ENCODE measurements around the gene TLE3.

GRCh38 chr15:70012895-70013294, 84.8 kb downstream of the TLE3 start:
- TF ChIP-seq CTCF (IDR thresholded peaks at IDR 0.05): no peak
- no peak for TF ChIP-seq POLR2A (IDR thresholded peaks at IDR 0.05)
- TF ChIP-seq POLR2AphosphoS5 (IDR thresholded peaks at IDR 0.05): no peak
